Measurements from ENCODE around the gene INSIG1. TPM values are rescaled to one million over a fixed set of nuclear protein-coding genes. Genes with fewer than 3 reads are reported as not detected.

Gene INSIG1
- total RNA-seq, 1 donor from 2014 or later, result 55.7 TPM

DNA sequence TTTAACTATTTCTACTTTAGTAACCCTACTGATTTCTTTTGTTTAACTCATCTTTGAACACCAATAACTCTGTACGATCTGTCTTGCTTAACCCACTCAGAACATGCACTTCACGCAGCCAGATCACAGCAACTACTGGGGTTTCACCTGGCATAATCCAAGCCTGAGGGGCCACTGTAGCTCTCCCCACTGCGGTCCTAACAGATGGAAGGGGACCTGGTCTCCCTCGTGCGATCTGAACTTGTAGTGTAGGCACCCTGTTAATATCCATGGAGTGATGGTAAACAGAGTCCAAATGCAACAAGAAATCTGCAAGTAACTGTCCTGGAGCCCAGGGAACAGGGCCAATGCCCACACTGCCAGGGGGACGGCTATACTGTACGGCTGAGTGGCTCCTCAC, 45.5 kb downstream of the INSIG1 start:
- H3K9me3 Mint-ChIP-seq (ENCODE audit: unreplicated experiment), result peaks cover 6% of the 10 kb centered on the region
- Histone ChIP-seq H3K4me3 (ENCODE audit: insufficient read depth, low read depth, low read length) (no peak overlapping the region), H3K36me3 (ENCODE audit: insufficient read depth, low read length) (no peaks in the 10 kb centered on the region), H3K4me1 (ENCODE audit: insufficient read depth, low read length) (no peaks in the 10 kb centered on the region), H3K27ac (ENCODE audit: low read depth, low read length) (no peak overlapping the region), H3K4me2 (ENCODE audit: low read length) (no peak overlapping the region), H3K27me3 (ENCODE audit: insufficient read depth, low read length) (peaks cover 3% of the 10 kb centered on the region), H2AFZ (ENCODE audit: low read depth, low read length) (no peak overlapping the region), H4K20me1 (ENCODE audit: insufficient read depth, low read length) (no peaks in the 10 kb centered on the region), H3K9ac (ENCODE audit: low read length) (no peak overlapping the region), H3K9me3 (ENCODE audit: insufficient read depth, low read depth, low read length) (no peaks in the 10 kb centered on the region), H3K79me2 (ENCODE audit: insufficient read depth, low read length) (no peaks in the 10 kb centered on the region)
- peaks cover 33% of the 10 kb centered on the region for H3K27me3 Mint-ChIP-seq (ENCODE audit: low read depth, unreplicated experiment)
- FAIRE-seq (no peak), DNase-seq (ENCODE audit: low read depth) (no peak)
- peaks cover 3% of the 10 kb centered on the region for H3K4me1 Mint-ChIP-seq (ENCODE audit: low read depth, unreplicated experiment)
- no peaks in the 10 kb centered on the region for H3K36me3 Mint-ChIP-seq (ENCODE audit: low read depth, unreplicated experiment)
- no peak overlapping the region for H3K4me3 Mint-ChIP-seq (ENCODE audit: unreplicated experiment)
- TF ChIP-seq, protein P1, sequence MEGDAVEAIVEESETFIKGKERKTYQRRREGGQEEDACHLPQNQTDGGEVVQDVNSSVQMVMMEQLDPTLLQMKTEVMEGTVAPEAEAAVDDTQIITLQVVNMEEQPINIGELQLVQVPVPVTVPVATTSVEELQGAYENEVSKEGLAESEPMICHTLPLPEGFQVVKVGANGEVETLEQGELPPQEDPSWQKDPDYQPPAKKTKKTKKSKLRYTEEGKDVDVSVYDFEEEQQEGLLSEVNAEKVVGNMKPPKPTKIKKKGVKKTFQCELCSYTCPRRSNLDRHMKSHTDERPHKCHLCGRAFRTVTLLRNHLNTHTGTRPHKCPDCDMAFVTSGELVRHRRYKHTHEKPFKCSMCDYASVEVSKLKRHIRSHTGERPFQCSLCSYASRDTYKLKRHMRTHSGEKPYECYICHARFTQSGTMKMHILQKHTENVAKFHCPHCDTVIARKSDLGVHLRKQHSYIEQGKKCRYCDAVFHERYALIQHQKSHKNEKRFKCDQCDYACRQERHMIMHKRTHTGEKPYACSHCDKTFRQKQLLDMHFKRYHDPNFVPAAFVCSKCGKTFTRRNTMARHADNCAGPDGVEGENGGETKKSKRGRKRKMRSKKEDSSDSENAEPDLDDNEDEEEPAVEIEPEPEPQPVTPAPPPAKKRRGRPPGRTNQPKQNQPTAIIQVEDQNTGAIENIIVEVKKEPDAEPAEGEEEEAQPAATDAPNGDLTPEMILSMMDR (IDR thresholded peaks at IDR 0.05; ENCODE audit: insufficient read depth, low read depth, low read length), result no peak
- no peak for TF ChIP-seq EZH2 (IDR thresholded peaks at IDR 0.05; ENCODE audit: insufficient read depth, low read length)
- H3K27ac Mint-ChIP-seq (ENCODE audit: unreplicated experiment), result no peak overlapping the region

DNA sequence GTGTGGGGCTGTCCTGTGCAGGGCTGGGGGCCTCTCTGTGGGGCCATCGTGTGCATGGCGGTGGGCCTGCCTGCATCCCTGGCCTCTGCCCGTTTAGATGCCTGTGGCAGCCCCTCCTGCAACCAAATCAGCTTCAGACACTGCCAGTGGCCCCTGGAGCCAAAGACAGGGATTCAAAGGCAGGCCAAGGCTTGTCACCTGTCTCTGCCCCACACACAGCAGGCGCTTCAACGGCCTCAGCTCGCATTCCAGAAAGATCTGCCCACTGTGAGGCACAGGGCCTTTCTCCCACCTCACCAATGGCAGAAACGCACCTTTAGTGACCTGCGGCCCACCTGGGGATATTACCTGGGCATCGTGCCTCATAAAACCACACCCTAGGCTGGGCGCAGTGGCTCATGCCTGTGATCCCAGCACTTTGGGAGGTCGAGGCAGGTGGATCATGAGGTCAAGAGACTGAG, 46.0 kb downstream of the INSIG1 start:
- H3K4me1 Mint-ChIP-seq (ENCODE audit: low read depth, unreplicated experiment), result peaks cover 3% of the 10 kb centered on the region
- no peaks in the 10 kb centered on the region for H3K36me3 Mint-ChIP-seq (ENCODE audit: low read depth, unreplicated experiment)
- no peaks in the 10 kb centered on the region for H4K20me1 ChIP-seq (ENCODE audit: insufficient read depth, low read length)
- no peak overlapping the region for H3K4me3 ChIP-seq (ENCODE audit: insufficient read depth, low read depth, low read length)
- H3K79me2 ChIP-seq (ENCODE audit: insufficient read depth, low read length), result no peaks in the 10 kb centered on the region
- H3K9me3 ChIP-seq (ENCODE audit: insufficient read depth, low read depth, low read length), result no peaks in the 10 kb centered on the region
- no peak overlapping the region for H3K4me2 ChIP-seq (ENCODE audit: low read length)
- H3K27me3 Mint-ChIP-seq (ENCODE audit: low read depth, unreplicated experiment), result peaks cover 33% of the 10 kb centered on the region
- no peaks in the 10 kb centered on the region for H3K36me3 ChIP-seq (ENCODE audit: insufficient read depth, low read length)
- peaks cover 3% of the 10 kb centered on the region for H3K27me3 ChIP-seq (ENCODE audit: insufficient read depth, low read length)
- H3K27ac ChIP-seq (ENCODE audit: low read depth, low read length), result no peak overlapping the region
- TF ChIP-seq, protein P1 (IDR thresholded peaks at IDR 0.05; ENCODE audit: insufficient read depth, low read depth, low read length), result no peak
- no peak for TF ChIP-seq EZH2 (IDR thresholded peaks at IDR 0.05; ENCODE audit: insufficient read depth, low read length)
- no peak overlapping the region for H2AFZ ChIP-seq (ENCODE audit: low read depth, low read length)
- no peaks in the 10 kb centered on the region for H3K4me1 ChIP-seq (ENCODE audit: insufficient read depth, low read length)
- DNase-seq (ENCODE audit: low read depth) (no peak), FAIRE-seq (no peak)
- no peak overlapping the region for H3K4me3 Mint-ChIP-seq (ENCODE audit: unreplicated experiment)
- no peak overlapping the region for H3K9ac ChIP-seq (ENCODE audit: low read length)
- peaks cover 6% of the 10 kb centered on the region for H3K9me3 Mint-ChIP-seq (ENCODE audit: unreplicated experiment)
- H3K27ac Mint-ChIP-seq (ENCODE audit: unreplicated experiment), result no peak overlapping the region

DNA sequence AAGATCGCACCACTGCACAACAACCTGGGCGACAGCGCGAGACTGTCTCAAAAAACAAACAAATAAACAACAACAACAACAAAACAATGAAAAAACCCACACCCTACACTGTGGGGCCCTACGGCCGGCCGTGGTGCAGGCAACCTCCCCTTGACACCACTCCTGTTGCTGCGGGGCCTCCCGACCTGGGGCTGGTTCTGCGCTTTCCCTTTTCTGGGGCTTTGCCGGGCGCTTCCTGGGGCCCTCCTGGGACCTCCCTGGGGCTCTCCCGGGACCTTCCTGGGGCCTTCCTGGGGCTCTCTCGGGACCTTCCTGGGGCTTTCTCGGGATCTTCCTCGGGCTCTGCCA, 46.6 kb downstream of the INSIG1 start:
- no peaks in the 10 kb centered on the region for H3K79me2 ChIP-seq (ENCODE audit: insufficient read depth, low read length)
- H3K4me3 Mint-ChIP-seq (ENCODE audit: unreplicated experiment), result no peak overlapping the region
- no peak overlapping the region for H3K9ac ChIP-seq (ENCODE audit: low read length)
- no peaks in the 10 kb centered on the region for H3K27me3 ChIP-seq (ENCODE audit: insufficient read depth, low read length)
- peaks cover 28% of the 10 kb centered on the region for H3K27me3 Mint-ChIP-seq (ENCODE audit: low read depth, unreplicated experiment)
- peaks cover 3% of the 10 kb centered on the region for H3K4me1 Mint-ChIP-seq (ENCODE audit: low read depth, unreplicated experiment)
- no peak overlapping the region for H3K4me3 ChIP-seq (ENCODE audit: insufficient read depth, low read depth, low read length)
- H3K36me3 Mint-ChIP-seq (ENCODE audit: low read depth, unreplicated experiment), result no peaks in the 10 kb centered on the region
- H3K36me3 ChIP-seq (ENCODE audit: insufficient read depth, low read length), result no peaks in the 10 kb centered on the region
- H4K20me1 ChIP-seq (ENCODE audit: insufficient read depth, low read length), result no peaks in the 10 kb centered on the region
- no peaks in the 10 kb centered on the region for H3K9me3 ChIP-seq (ENCODE audit: insufficient read depth, low read depth, low read length)
- no peak overlapping the region for H2AFZ ChIP-seq (ENCODE audit: low read depth, low read length)
- TF ChIP-seq, protein P1 (IDR thresholded peaks at IDR 0.05; ENCODE audit: insufficient read depth, low read depth, low read length), result no peak
- no peak for TF ChIP-seq EZH2 (IDR thresholded peaks at IDR 0.05; ENCODE audit: insufficient read depth, low read length)
- H3K27ac Mint-ChIP-seq (ENCODE audit: unreplicated experiment), result no peak overlapping the region
- H3K4me2 ChIP-seq (ENCODE audit: low read length), result peak overlapping the region; percentile 86
- no peak overlapping the region for H3K27ac ChIP-seq (ENCODE audit: low read depth, low read length)
- DNase-seq (ENCODE audit: low read depth) (no peak), FAIRE-seq (no peak)
- H3K4me1 ChIP-seq (ENCODE audit: insufficient read depth, low read length), result no peaks in the 10 kb centered on the region
- H3K9me3 Mint-ChIP-seq (ENCODE audit: unreplicated experiment), result peaks cover 6% of the 10 kb centered on the region

Data from astrocyte (in vitro differentiated cells and primary cell).